AG04450 (cell line): Measurements from ENCODE around the gene PLEKHG4. TPM values are rescaled to one million over a fixed set of nuclear protein-coding genes. Genes with fewer than 3 reads are reported as not detected.

Experiments used
- CTCF ChIA-PET: fragments of 300-600, 350-600 bp; formaldehyde crosslinking; extraction: SDS; loops from one replicate; lab custom pipeline; 2022; ENCODE audit warnings: antibody characterized with exemption, inconsistent platforms; lab: Charles Lee
- POLR2A ChIA-PET: fragments of 350-600 bp; formaldehyde crosslinking; extraction: SDS; loops from one replicate; lab custom pipeline; 2021; ENCODE audit warnings: antibody characterized with exemption, inconsistent platforms; lab: Yijun Ruan, JAX
- DNase-seq: peaks from one replicate; pipeline ENCODE4 v3.0.0-alpha.2; 2011; ENCODE audit warnings: low read depth, low spot score
- H3K27ac ChIP-seq: one replicate; pipeline ENCODE4 v1.5.1; 2012; ENCODE audit warnings: low read depth, low read length, control low read depth
- H3K27me3 ChIP-seq: one replicate; pipeline ENCODE4 v1.6.0; 2012; ENCODE audit warnings: low read length; ENCODE audit not compliant: control insufficient read depth, insufficient read depth
- H3K4me3 ChIP-seq: 2 replicates; pipeline ENCODE4 v1.5.1; 2011; ENCODE audit warnings: mild to moderate bottlenecking, low read depth, low read length, control low read depth
- H3K9me3 ChIP-seq: 2 replicates; pipeline ENCODE4 v1.5.1; 2012; ENCODE audit warnings: low read length; ENCODE audit not compliant: control insufficient read depth, insufficient read depth
- CTCF ChIP-seq: IDR thresholded peaks from 2 replicates; pipeline ENCODE4 v1.5.1; 2011; ENCODE audit warnings: low read depth, low read length, control low read depth, inconsistent platforms
- polyA plus RNA-seq: library from polyadenylated mRNA; depleted of rRNA; stranded (reverse); fragments of >200 nt; gene quantifications from 2 replicates; pipeline ENCODE4 v1.2.3, GENCODE V29; 2011

Gene PLEKHG4
- polyA plus RNA-seq, 1 experiment = 17.2 TPM

- TF ChIP-seq CTCF = no peak
- CTCF ChIA-PET = interaction anchor here (1.7 kb wide), 1 partner anchor 9 kb away, joined by 6 read pairs; no protein-coding TSS in a partner anchor
- no peak overlapping the region for H3K27ac ChIP-seq
- H3K27me3 ChIP-seq = no peaks in the 10 kb centered on the region
- no peaks in the 10 kb centered on the region; the same call in 1 of the 2 replicates for H3K9me3 ChIP-seq
- DNase-seq = no peak
- POLR2A ChIA-PET = interaction anchor here (0.6 to 1.6 kb wide), 2 partner anchors 22 to 621 kb away, joined by 3 to 4 read pairs; partner anchors contain the start of gene FHOD1
- no peak overlapping the region for H3K4me3 ChIP-seq
Observed at GRCh38 chr16:67269766-67270165, 9.6 kb upstream of the PLEKHG4 start.

GRCh38 chr16:67270931-67271338 lies 8.4 kb upstream of the PLEKHG4 start:
- DNase-seq = no peak
- Histone ChIP-seq H3K27me3 (no peaks in the 10 kb centered on the region), H3K27ac (no peak overlapping the region), H3K9me3 (no peaks in the 10 kb centered on the region; the same call in 1 of the 2 replicates), H3K4me3 (no peak overlapping the region)
- TF ChIP-seq CTCF = no peak
- ChIA-PET CTCF (interaction anchor here (1.7 kb wide), 1 partner anchor 10 kb away, joined by 6 read pairs; no protein-coding TSS in a partner anchor), POLR2A (interaction anchor here (0.5 to 1.6 kb wide), 4 partner anchors 23 to 520 kb away, joined by 3 to 6 read pairs (median 4); partner anchors contain the start of genes DYNC1LI2 and FHOD1)

GRCh38 chr16:67271446-67271845 lies 7.9 kb upstream of the PLEKHG4 start:
- Histone ChIP-seq H3K27me3 (no peaks in the 10 kb centered on the region), H3K9me3 (no peaks in the 10 kb centered on the region; the same call in 1 of the 2 replicates), H3K27ac (no peak overlapping the region), H3K4me3 (no peak overlapping the region)
- no peak for DNase-seq
- no peak for TF ChIP-seq CTCF
- CTCF ChIA-PET = interaction anchor here (1.7 kb wide), 1 partner anchor 11 kb away, joined by 6 read pairs; no protein-coding TSS in a partner anchor
- POLR2A ChIA-PET = interaction anchor here (0.5 to 1.3 kb wide), 2 partner anchors 40 to 53 kb away, joined by 3 to 6 read pairs; no protein-coding TSS in a partner anchor

GRCh38 chr16:67275321-67275720 lies 4.0 kb upstream of the PLEKHG4 start:
- Histone ChIP-seq H3K9me3 (no peaks in the 10 kb centered on the region; the same call in 1 of the 2 replicates), H3K4me3 (no peak overlapping the region), H3K27me3 (no peaks in the 10 kb centered on the region), H3K27ac (no peak overlapping the region)
- TF ChIP-seq CTCF = no peak
- DNase-seq = no peak
- CTCF ChIA-PET = no interaction called here
- POLR2A ChIA-PET = no interaction called here
